Muscle of back (tissue), 13 donors: ENCODE results near the gene WASF1. TPM values are rescaled to one million over a fixed set of nuclear protein-coding genes. Genes with fewer than 3 reads are reported as not detected.

Experiments used
- DNase-seq, 3 donors: peaks; one replicate each; pipeline versions ENCODE4 v3.0.0 to v3.0.0-alpha.2; 2013
- long read RNA-seq, 9 donors: transcript quantifications; one replicate each; lab custom pipeline, GENCODE V29; 2026
- polyA plus RNA-seq, 10 donors: library from polyadenylated mRNA; unstranded; fragments of 120-200 nt; gene quantifications; one replicate each; pipeline ENCODE4 v1.2.1, GENCODE V29; 2013; ENCODE audit not compliant: insufficient read length in 10 of 10

Gene WASF1
- 10 to 100 TPM in 6 of 10 donors, 1 to 10 TPM in 4; 7.0 to 13.7 (median 10.8) TPM for polyA plus RNA-seq
- long read RNA-seq, donor 1, partial matches to known transcripts, result 0 of 1 reads
- long read RNA-seq, donor 1, other reads (novel, unspliced or antisense), result 0 of 1 reads
- long read RNA-seq, donor 2, partial matches to known transcripts, result 0 of 1 reads
- long read RNA-seq, donor 2, other reads (novel, unspliced or antisense), result 0 of 1 reads
- long read RNA-seq, donor 3, result 0 reads
- long read RNA-seq, donor 4, partial matches to known transcripts, result 0 of 1 reads
- long read RNA-seq, donor 4, other reads (novel, unspliced or antisense), result 0 of 1 reads
- long read RNA-seq, donor 5, result 0 reads
- long read RNA-seq, donor 6, result 0 reads
- long read RNA-seq, donor 7, result 0 reads
- long read RNA-seq, donor 8, partial matches to known transcripts, result 0 of 2 reads
- long read RNA-seq, donor 8, other reads (novel, unspliced or antisense), result 0 of 2 reads
- long read RNA-seq, donor 9, result 0 reads

- DNase-seq, result peak; percentile 98 to 99 (median 98)
These were observed at the start of gene WASF1 for GRCh38 chr6:110179406-110180227. Gene WASF1, minus strand, starts transcription at chr6:110179670. Its CDS starts 52,069 bp downstream, at chr6:110127601.

GRCh38 chr6:110226261-110226660 lies 46.8 kb upstream of the WASF1 start:
- no peak for DNase-seq

- no peak for DNase-seq
These were observed 42.3 kb upstream of the WASF1 start for GRCh38 chr6:110221738-110222137.

GRCh38 chr6:110217266-110217665 lies 37.8 kb upstream of the WASF1 start:
- DNase-seq, result no peak

- no peak for DNase-seq
These were observed 36.7 kb upstream of the WASF1 start for GRCh38 chr6:110216140-110216539.

GRCh38 chr6:110214338-110214737 lies 34.9 kb upstream of the WASF1 start:
- DNase-seq, result no peak

- no peak for DNase-seq
These were observed 32.3 kb upstream of the WASF1 start for GRCh38 chr6:110211753-110212152.

GRCh38 chr6:110207652-110208051 lies 28.2 kb upstream of the WASF1 start:
- DNase-seq, result no peak

- no peak for DNase-seq
These were observed 21.8 kb upstream of the WASF1 start for GRCh38 chr6:110201151-110201884.

- no peak for DNase-seq
These were observed 19.1 kb upstream of the WASF1 start for GRCh38 chr6:110198561-110198960.

GRCh38 chr6:110196874-110197273 lies 17.4 kb upstream of the WASF1 start:
- DNase-seq, result no peak

- no peak for DNase-seq
These were observed 16.2 kb upstream of the WASF1 start for GRCh38 chr6:110195639-110196038.

- DNase-seq, result no peak
These were observed 12.0 kb upstream of the WASF1 start for GRCh38 chr6:110191477-110191876.

GRCh38 chr6:110190726-110191125 lies 11.3 kb upstream of the WASF1 start:
- no peak for DNase-seq

- no peak for DNase-seq
These were observed 9.3 kb upstream of the WASF1 start for GRCh38 chr6:110188791-110189190.

- no peak for DNase-seq
These were observed 6.4 kb upstream of the WASF1 start for GRCh38 chr6:110185879-110186278.

- DNase-seq, result no peak
These were observed 3.9 kb upstream of the WASF1 start for GRCh38 chr6:110183292-110183885.

GRCh38 chr6:110181131-110182030 lies 1.9 kb upstream of the WASF1 start:
- DNase-seq, result peak in 1 of 3 donors; percentile 9

- DNase-seq, result no peak
These were observed 948 bp upstream of the WASF1 start, which contains the start of gene CDC40 for GRCh38 chr6:110180228-110181008. Gene CDC40, plus strand, starts transcription at chr6:110180427. Its CDS starts 18 bp downstream, at chr6:110180445.
